SK-N-SH (cell line): ENCODE measurements around the gene TOMM22. TPM values are rescaled to one million over a fixed set of nuclear protein-coding genes. Genes with fewer than 3 reads are reported as not detected.

Experiments used
- CTCF ChIA-PET: fragments of 300-600, 350-600 bp; formaldehyde crosslinking; extraction: SDS; loops from one replicate; lab custom pipeline; 2021; lab: Yijun Ruan, JAX
- POLR2A ChIA-PET: fragments of 350-600 bp; sonication (Branson Sonifier 250); formaldehyde crosslinking; extraction: SDS; loops from one replicate; lab custom pipeline; 2020; ENCODE audit warnings: antibody characterized with exemption, inconsistent platforms; lab: Yijun Ruan, JAX
- DNase-seq: peaks from one replicate; pipeline ENCODE4 v3.0.0; 2012
- H2AFZ ChIP-seq: fragments of 200-600 bp; sonication (generic); 2 replicates; pipeline ENCODE4 v1.8.1; 2016; ENCODE audit warnings: antibody characterized with exemption, mild to moderate bottlenecking, low read depth
- H3F3A ChIP-seq: fragments of 200-600 bp; sonication (generic); replicated peaks from 2 replicates; pipeline ENCODE3; 2016; ENCODE audit warnings: antibody characterized with exemption, mild to moderate bottlenecking; ENCODE audit not compliant: insufficient read depth
- H3K27ac ChIP-seq, 2 experiments: fragments of 200-500 bp in 1 of 2; fragments of 200-600 bp in 1 of 2; sonication (Bioruptor generic) in 1 of 2; sonication (generic), shearing (Covaris generic) in 1 of 2; 2 replicates each; pipeline versions ENCODE4 v1.5.1 to v1.6.1; 2014 to 2016; ENCODE audit warnings: low read depth in 2 of 2, inconsistent platforms in 1 of 2, low read length in 1 of 2, mild to moderate bottlenecking in 1 of 2, mixed read lengths in 1 of 2
- H3K27me3 ChIP-seq: fragments of 200-600 bp; sonication (generic), shearing (Covaris generic); 2 replicates; pipeline ENCODE4 v1.6.1; 2016; ENCODE audit warnings: mixed run types; ENCODE audit not compliant: insufficient read depth
- H3K36me3 ChIP-seq, 2 experiments: fragments of 200-500 bp in 1 of 2; fragments of 200-600 bp in 1 of 2; sonication (Bioruptor generic) in 1 of 2; sonication (generic) in 1 of 2; replicated peaks in 1 of 2; 2 replicates each; pipeline versions ENCODE3 to v1.5.1; 2014 to 2016; ENCODE audit warnings: low read length in 1 of 2, mild to moderate bottlenecking in 1 of 2; ENCODE audit not compliant: insufficient read depth in 2 of 2, control insufficient read depth in 1 of 2
- H3K4me1 ChIP-seq, 2 experiments: fragments of 200-500 bp in 1 of 2; fragments of 200-600 bp in 1 of 2; sonication (Bioruptor generic) in 1 of 2; sonication (generic), shearing (Covaris generic) in 1 of 2; 2 replicates each; pipeline versions ENCODE4 v1.5.1 to v1.6.1; 2014 to 2016; ENCODE audit warnings: low read depth in 1 of 2, low read length in 1 of 2, mixed run types in 1 of 2; ENCODE audit not compliant: insufficient read depth in 2 of 2, control insufficient read depth in 1 of 2
- H3K4me2 ChIP-seq: fragments of 200-600 bp; sonication (generic), shearing (Covaris generic); 2 replicates; pipeline ENCODE4 v1.6.1; 2017; ENCODE audit warnings: mixed run types
- H3K4me3 ChIP-seq, 2 experiments: fragments of 200-500 bp in 1 of 2; fragments of 200-600 bp in 1 of 2; sonication (Bioruptor generic) in 1 of 2; sonication (generic), shearing (Covaris generic) in 1 of 2; 2 replicates each; pipeline versions ENCODE4 v1.5.1 to v1.8.1; 2014 to 2016; ENCODE audit warnings: low read depth in 2 of 2, inconsistent platforms in 1 of 2, low read length in 1 of 2, mild to moderate bottlenecking in 1 of 2, mixed read lengths in 1 of 2, moderate library complexity in 1 of 2
- H3K79me2 ChIP-seq: fragments of 200-600 bp; sonication (generic); 2 replicates; pipeline ENCODE4 v1.8.1; 2017; ENCODE audit warnings: mild to moderate bottlenecking; ENCODE audit not compliant: insufficient read depth
- H3K9ac ChIP-seq: fragments of 200-600 bp; sonication (generic); 2 replicates; pipeline ENCODE4 v1.6.1; 2017; ENCODE audit warnings: mixed run types
- H3K9me2 ChIP-seq: fragments of 200-600 bp; sonication (generic); 2 replicates; pipeline ENCODE4 v1.6.1; 2017; ENCODE audit warnings: mixed run types
- H3K9me3 ChIP-seq: fragments of 200-600 bp; sonication (generic); 2 replicates; pipeline ENCODE4 v1.6.1; 2017; ENCODE audit warnings: mixed run types, mild to moderate bottlenecking, moderate library complexity
- H4K20me1 ChIP-seq: fragments of 200-600 bp; sonication (generic); 2 replicates; pipeline ENCODE4 v1.6.1; 2017; ENCODE audit warnings: mild to moderate bottlenecking, mixed run types; ENCODE audit not compliant: insufficient read depth
- EP300 ChIP-seq, 2 experiments: IDR thresholded peaks; 2 replicates each; pipeline versions ENCODE4 v1.4.0 to v1.6.1; 2012; ENCODE audit warnings: borderline replicate concordance in 1 of 2, low read depth in 1 of 2, low read length in 1 of 2
- MXI1 ChIP-seq: IDR thresholded peaks from 2 replicates; pipeline ENCODE4 v1.6.1; 2012; ENCODE audit warnings: mild to moderate bottlenecking, low read depth, low read length, improper control_type of control experiment
- NFIC ChIP-seq: IDR thresholded peaks from 2 replicates; pipeline ENCODE4 v1.4.0; 2012; ENCODE audit warnings: borderline replicate concordance
- NRF1 ChIP-seq: IDR thresholded peaks from 2 replicates; pipeline ENCODE4 v1.6.1; 2012; ENCODE audit warnings: low read depth, mild to moderate bottlenecking, low read length
- RAD21 ChIP-seq: IDR thresholded peaks from 2 replicates; pipeline ENCODE4 v1.6.1; 2012; ENCODE audit warnings: mild to moderate bottlenecking, low read length
- RCOR1 ChIP-seq: fragments of 150-350 bp; IDR thresholded peaks from 2 replicates; pipeline ENCODE4 v1.6.1; 2017; ENCODE audit warnings: antibody characterized with exemption, low read length
- TAF1 ChIP-seq: IDR thresholded peaks from 2 replicates; pipeline ENCODE4 v1.6.1; 2012; ENCODE audit warnings: low read depth, mild to moderate bottlenecking, low read length, moderate library complexity, borderline replicate concordance
- TCF12 ChIP-seq: IDR thresholded peaks from 2 replicates; pipeline ENCODE4 v1.4.0; 2012
- TEAD4 ChIP-seq: IDR thresholded peaks from 2 replicates; pipeline ENCODE4 v1.4.0; 2012; ENCODE audit warnings: mild to moderate bottlenecking, borderline replicate concordance; ENCODE audit not compliant: insufficient read depth
- YY1 ChIP-seq: IDR thresholded peaks from 2 replicates; pipeline ENCODE4 v1.4.0; 2012; ENCODE audit warnings: low read depth, mild to moderate bottlenecking
- WGBS: methylation state at CpG from one replicate; pipeline ENCODE4 v1.1.6; 2017; ENCODE audit warnings: low lambda C conversion rate; 5-methylcytosine and 5-hydroxymethylcytosine counted together
- polyA plus RNA-seq, 3 experiments: library from polyadenylated mRNA; depleted of rRNA; stranded (reverse); fragments of >200 nt; gene quantifications; 2 replicates each; pipeline ENCODE4 v1.2.3, GENCODE V29; 2012
- TF ChIP-seq, protein P1 (sequence below): IDR thresholded peaks from 2 replicates; pipeline ENCODE4 v1.6.1; 2012; ENCODE audit warnings: mild to moderate bottlenecking, low read depth, low read length, moderate library complexity
- TF ChIP-seq, protein P2 (sequence below): fragments of 150-350 bp; IDR thresholded peaks from 2 replicates; pipeline ENCODE4 v1.6.1; 2017; ENCODE audit warnings: antibody characterized with exemption, low read length, low read depth, borderline replicate concordance
- TF ChIP-seq, protein P3 (sequence below): IDR thresholded peaks from 2 replicates; pipeline ENCODE4 v1.4.0; 2012; ENCODE audit warnings: low read depth, borderline replicate concordance

The TOMM22 gene
- polyA plus RNA-seq, 1 of the 3 experiments (the other 2 are of a cell fraction) = 33.1 TPM

DNA sequence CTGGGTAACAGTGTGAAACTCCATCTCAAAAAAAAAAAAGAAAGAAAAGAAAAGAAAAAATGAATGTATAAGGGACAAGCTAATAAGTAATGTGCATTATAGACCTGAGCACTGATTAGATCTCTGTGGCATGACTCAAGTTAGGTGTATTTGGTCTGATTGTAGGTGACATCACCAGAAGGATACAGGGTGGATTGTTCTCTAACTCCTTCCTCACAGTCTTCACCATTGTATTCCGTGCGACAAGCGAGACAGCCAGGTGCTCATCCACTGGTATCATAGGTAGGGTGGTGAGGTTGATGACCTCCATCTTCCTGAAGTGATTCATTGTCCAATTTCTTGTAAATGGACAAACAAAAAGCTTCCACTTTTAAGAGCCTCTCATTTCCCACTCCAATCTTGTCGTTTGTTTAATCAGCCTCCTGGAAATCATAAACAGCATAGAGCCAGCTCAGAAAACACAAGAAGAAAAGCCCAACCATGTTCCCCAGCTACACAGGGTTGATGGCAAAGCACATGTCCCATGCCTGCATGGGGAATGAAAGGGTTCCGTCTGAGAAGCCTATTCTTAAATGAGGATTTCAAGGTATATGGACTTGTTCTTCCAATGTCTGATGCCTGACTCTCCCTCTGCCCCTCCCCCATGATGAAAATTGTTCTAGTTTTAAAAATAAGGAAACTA, 31.8 kb upstream of the TOMM22 start (continued):
- TF ChIP-seq, protein P1, sequence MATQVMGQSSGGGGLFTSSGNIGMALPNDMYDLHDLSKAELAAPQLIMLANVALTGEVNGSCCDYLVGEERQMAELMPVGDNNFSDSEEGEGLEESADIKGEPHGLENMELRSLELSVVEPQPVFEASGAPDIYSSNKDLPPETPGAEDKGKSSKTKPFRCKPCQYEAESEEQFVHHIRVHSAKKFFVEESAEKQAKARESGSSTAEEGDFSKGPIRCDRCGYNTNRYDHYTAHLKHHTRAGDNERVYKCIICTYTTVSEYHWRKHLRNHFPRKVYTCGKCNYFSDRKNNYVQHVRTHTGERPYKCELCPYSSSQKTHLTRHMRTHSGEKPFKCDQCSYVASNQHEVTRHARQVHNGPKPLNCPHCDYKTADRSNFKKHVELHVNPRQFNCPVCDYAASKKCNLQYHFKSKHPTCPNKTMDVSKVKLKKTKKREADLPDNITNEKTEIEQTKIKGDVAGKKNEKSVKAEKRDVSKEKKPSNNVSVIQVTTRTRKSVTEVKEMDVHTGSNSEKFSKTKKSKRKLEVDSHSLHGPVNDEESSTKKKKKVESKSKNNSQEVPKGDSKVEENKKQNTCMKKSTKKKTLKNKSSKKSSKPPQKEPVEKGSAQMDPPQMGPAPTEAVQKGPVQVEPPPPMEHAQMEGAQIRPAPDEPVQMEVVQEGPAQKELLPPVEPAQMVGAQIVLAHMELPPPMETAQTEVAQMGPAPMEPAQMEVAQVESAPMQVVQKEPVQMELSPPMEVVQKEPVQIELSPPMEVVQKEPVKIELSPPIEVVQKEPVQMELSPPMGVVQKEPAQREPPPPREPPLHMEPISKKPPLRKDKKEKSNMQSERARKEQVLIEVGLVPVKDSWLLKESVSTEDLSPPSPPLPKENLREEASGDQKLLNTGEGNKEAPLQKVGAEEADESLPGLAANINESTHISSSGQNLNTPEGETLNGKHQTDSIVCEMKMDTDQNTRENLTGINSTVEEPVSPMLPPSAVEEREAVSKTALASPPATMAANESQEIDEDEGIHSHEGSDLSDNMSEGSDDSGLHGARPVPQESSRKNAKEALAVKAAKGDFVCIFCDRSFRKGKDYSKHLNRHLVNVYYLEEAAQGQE = no peak
- TF ChIP-seq TCF12 = no peak
- TF ChIP-seq YY1 = no peak

DNA sequence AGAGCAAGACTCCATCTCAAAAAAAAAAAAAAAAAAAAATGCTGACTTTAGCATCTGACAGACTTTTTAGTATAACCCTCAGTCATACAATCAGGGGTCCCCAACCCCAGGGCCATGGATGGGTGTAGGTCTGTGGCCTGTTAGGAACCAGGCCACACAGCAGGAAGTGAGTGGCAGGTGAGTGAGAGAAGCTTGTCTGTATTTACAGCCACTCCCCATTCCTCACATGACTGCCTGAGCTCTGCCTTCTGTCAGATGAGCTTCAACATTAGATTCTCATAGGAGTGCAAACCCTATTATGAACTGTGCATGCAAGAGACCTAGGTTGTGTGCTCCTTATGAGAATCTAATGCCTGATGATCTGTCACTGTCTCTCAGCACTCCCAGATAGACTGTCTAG, 28.9 kb upstream of the TOMM22 start:
- H2AFZ ChIP-seq = no peak overlapping the region
- no peaks in the 10 kb centered on the region for H3K9me2 ChIP-seq
- H3K4me2 ChIP-seq = no peak overlapping the region
- no peak overlapping the region for H3K27ac ChIP-seq
- H3K4me1 ChIP-seq = peaks cover 0 to 5% of the 10 kb centered on the region in 2 experiments; a peak in 1 of 4 replicates
- TF ChIP-seq, protein P2, sequence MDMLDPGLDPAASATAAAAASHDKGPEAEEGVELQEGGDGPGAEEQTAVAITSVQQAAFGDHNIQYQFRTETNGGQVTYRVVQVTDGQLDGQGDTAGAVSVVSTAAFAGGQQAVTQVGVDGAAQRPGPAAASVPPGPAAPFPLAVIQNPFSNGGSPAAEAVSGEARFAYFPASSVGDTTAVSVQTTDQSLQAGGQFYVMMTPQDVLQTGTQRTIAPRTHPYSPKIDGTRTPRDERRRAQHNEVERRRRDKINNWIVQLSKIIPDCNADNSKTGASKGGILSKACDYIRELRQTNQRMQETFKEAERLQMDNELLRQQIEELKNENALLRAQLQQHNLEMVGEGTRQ = no peak
- TF ChIP-seq RAD21 (no peak), TAF1 (no peak)
- no peaks in the 10 kb centered on the region for H3F3A ChIP-seq
- no peaks in the 10 kb centered on the region for H4K20me1 ChIP-seq
- DNase-seq = no peak
- no peak overlapping the region for H3K4me3 ChIP-seq
- H3K9me3 ChIP-seq = no peaks in the 10 kb centered on the region
- H3K9ac ChIP-seq = no peak overlapping the region
- no peaks in the 10 kb centered on the region for H3K36me3 ChIP-seq
- ChIA-PET CTCF (no interaction called here), POLR2A (no interaction called here)
- peaks cover 12% of the 10 kb centered on the region for H3K79me2 ChIP-seq
- H3K27me3 ChIP-seq = no peaks in the 10 kb centered on the region

GRCh38 chr22:38653741-38654140, 28.0 kb upstream of the TOMM22 start:
- CTCF ChIA-PET = no interaction called here
- TF ChIP-seq TEAD4 (no peak), RAD21 (no peak), TCF12 (no peak), TAF1 (no peak), EP300 (IDR thresholded peaks at IDR 0.05; ENCODE audit: borderline replicate concordance in 1 of 2, low read depth in 1 of 2, low read length in 1 of 2) (no peak), NFIC (no peak), MXI1 (no peak), RCOR1 (no peak), NRF1 (no peak)
- TF ChIP-seq, protein P3, sequence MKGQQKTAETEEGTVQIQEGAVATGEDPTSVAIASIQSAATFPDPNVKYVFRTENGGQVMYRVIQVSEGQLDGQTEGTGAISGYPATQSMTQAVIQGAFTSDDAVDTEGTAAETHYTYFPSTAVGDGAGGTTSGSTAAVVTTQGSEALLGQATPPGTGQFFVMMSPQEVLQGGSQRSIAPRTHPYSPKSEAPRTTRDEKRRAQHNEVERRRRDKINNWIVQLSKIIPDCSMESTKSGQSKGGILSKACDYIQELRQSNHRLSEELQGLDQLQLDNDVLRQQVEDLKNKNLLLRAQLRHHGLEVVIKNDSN = no peak
- TF ChIP-seq, protein P1 = no peak

More at GRCh38 chr22:38653741-38654140, 28.0 kb upstream of the TOMM22 start:
- Histone ChIP-seq H3K36me3 (no peaks in the 10 kb centered on the region), H3K4me1 (peaks cover 0 to 5% of the 10 kb centered on the region in 2 experiments; a peak in 1 of 4 replicates), H3K9ac (no peak overlapping the region), H3K9me2 (no peaks in the 10 kb centered on the region), H2AFZ (no peak overlapping the region), H3F3A (no peaks in the 10 kb centered on the region), H3K9me3 (no peaks in the 10 kb centered on the region), H3K27me3 (no peaks in the 10 kb centered on the region), H3K79me2 (peaks cover 15% of the 10 kb centered on the region), H3K4me2 (no peak overlapping the region), H3K4me3 (no peak overlapping the region), H3K27ac (no peak overlapping the region), H4K20me1 (no peaks in the 10 kb centered on the region)
- POLR2A ChIA-PET = no interaction called here
- 96% methylated on average over 7 of the region's 8 CpGs for WGBS
- no peak for DNase-seq
